ENCODE results near the gene LETM1.
"Not testable (repeated sequence)": the region's sequence is repeated elsewhere in the genome, so short reads cannot be mapped to it uniquely, and the experiment has no call there.

The LETM1 gene

DNA sequence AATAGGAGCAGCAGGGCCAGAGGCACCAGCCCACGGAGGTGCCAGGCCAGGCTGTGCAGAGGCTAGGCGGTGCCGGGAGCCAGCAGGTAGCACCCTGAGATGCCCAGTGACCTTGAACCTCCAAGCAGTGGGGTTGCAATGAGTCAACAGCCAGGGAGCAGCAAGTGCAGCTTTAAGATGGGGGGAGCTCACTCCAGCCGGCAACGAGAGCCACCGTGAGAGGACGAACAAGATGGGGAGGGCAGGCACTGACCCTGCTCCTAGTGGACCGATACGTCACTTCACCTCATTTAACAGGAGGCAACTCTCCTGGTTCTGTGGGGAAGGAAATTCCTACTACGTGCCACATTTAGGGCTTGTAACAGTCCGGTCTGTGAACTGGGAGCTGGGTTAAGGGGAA lies 4.8 kb downstream of the LETM1 start:
- no peak for DNase-seq

DNA sequence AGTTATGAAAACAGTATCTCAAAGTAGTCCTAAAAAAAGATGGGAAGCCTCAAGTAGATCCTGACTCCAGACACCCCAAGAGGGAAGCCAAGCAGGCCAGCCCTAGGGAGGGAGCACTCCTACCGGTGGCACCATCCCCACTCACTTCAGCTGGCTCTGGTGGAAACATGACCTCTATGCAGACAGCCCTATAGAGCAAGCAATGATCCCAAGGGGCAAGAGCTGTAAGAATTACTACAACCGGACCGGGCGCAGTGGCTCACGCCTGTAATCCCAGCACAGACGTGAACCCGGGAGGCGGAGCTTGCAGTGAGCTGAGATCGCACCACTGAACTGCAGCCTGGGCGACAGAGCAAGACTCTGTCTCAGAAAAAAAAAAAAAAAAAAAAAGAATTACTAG lies 5.7 kb downstream of the LETM1 start:
- no peak for DNase-seq

DNA sequence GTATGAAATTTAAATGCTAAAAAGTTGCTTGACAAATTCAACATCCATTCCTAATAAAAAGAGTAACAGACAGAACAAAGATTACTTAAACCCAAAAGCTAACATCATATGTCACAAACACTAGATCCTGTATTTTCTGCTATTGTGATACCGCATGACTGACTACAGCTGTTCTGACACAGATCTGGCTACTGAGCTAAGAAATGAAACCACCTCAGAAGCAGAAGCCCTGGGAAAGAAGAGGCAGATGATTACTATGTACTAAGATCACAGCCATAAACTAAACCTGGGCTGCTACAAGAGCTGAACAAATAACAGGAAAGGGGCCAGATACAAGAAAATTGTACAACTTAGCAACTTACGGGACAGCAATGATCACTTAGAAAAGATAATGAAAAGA lies 9.4 kb downstream of the LETM1 start:
- no peak for DNase-seq

GRCh38 chr4:1844618-1845017 lies 11.3 kb downstream of the LETM1 start:
- DNase-seq: not testable (repeated sequence)

GRCh38 chr4:1843852-1844251 lies 12.1 kb downstream of the LETM1 start:
- DNase-seq: no peak

DNA sequence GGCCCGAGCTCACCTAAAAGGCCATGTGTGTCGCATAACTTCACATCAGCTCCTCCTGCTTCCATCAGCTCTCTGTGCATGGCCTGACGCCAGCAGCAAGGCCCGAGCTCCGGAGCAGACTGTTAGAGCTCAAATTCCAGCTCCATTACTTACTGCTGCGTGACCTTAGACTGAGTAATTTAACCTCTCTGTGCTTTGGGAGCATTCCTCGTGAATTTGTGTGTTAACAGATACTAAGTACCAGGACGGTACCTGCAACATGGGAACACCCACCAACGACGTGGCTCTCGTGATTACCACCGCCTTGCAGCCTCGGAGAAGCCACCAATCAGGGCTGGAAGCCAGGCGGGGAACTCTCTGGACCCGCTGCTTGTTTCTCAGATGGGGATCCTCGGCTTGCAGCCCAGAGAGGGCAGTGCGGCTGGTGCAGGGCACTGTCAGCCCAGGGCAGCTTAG lies 12.9 kb downstream of the LETM1 start:
- no peak for DNase-seq

DNA sequence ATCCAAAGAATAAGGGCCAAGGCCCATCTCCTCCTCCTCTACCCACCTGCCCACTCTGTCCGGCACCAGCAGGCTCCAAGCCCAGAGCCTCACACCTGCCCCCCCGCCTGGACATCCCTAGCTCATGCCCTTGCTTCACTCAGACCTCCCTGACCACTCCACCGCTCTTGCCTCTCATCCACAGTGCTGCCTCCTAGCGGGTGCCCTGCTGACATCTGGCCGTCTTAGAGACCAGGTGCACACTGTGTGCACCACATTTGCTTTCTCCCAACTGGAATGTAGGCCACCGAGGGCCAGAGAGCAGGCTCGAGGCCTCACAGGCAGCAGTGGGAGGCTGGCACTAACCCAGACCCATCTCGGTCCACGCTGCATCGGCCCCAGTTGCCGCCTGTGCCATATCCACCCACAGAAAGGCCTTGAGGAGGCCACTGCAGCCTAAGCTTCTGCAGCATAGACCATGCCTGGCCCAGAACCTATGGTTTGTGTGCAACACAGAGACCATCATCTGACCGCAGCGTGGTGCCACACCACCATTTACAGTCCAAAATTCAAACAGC lies 13.5 kb downstream of the LETM1 start:
- no peak for DNase-seq

DNA sequence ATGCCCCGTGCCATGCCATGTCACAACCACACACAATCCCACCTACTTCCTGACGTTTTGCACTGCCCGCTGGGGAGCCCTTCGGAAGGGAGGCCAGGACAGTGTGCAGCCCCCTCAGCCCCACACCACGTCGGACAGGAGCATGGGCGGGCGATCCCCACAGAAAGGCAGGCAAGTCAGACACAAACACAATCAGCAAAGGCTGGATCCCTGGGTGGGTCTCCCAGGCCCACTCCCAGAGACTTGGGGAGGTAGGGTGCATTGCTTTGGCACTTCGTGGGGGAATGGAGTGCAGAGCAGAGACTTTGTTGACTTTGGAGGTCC lies 14.1 kb downstream of the LETM1 start:
- no peak for DNase-seq

DNA sequence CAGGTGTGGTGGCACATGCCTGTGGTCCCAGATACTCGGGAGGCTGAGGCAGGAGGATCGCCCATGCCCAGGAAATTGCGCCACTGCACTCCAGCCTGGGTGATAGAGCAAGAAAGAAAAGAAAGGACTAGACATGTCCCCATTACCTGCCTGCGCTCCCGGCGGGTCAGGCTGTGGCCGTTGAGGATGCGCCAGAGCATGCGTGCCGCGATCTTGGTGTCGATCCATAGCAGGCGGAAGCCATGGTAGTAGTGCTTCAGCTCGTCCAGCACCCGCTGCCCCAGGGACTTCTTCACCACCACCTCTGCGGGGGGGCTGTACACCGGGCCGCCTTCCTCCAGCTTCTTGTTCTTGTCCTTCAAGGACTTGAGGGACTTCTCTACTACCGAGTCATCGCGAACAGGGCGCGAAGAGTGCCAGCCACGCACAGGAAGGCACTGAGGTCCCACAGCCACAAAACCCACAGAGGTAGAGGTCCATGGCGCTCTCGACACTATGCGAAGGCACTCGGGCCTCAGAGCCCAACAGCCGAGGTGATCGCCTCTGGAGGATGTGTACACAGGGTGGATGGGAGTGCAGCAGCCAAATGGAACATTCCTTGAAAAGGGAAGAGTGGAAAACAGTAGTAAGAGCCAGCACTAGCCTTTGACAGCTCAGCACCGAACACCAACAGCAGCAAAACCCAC lies 14.6 kb downstream of the LETM1 start:
- DNase-seq: no peak

DNA sequence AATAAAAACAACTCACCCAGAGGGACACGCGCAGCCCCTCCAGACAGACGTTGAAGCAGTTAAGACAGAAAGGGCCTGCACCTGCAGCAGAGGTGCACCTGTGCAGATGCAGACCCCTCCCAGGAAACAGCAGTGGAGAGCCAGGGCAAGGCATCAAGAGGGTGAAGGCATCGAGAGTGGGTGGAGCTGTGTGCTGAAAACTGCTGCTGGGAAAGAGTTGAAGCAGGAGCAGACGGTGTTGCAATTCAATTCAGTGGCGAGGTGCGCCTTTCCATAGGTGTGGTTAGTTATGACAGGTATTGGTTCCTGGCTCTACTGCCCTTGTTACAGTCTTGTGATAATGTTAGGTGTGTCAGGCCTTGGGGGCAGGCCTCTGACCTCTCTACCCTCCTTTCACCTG lies 16.7 kb downstream of the LETM1 start:
- DNase-seq: no peak

- no peak for DNase-seq
Observed at GRCh38 chr4:1837069-1837468, 18.9 kb downstream of the LETM1 start.

- DNase-seq: no peak
Observed at GRCh38 chr4:1836650-1837049, 19.3 kb downstream of the LETM1 start.

DNA sequence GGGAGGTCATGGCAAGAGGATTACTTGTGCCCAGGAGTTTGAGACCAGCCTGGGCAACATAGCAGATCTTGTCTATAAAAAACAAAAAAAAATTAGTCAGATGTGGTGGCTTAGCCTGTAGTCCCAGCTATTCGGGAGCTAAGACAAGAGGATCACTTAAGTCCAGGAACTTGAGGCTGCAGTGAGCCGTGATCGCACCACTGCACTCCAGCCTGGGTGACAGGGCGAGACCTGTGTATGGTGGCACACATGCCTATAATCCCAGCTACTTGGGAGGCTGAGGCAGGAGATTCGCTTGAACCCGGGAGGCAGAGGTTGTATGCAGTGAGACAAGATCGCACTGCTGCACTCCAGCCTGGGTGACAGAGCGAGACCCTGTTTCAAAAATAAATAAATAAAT lies 20.1 kb downstream of the LETM1 start:
- not testable (repeated sequence) for DNase-seq

- no peak for DNase-seq
Observed at GRCh38 chr4:1834047-1834775, 21.7 kb downstream of the LETM1 start.

- no peak for DNase-seq
Observed at GRCh38 chr4:1833307-1834046, 22.5 kb downstream of the LETM1 start.

GRCh38 chr4:1832690-1833089 lies 23.3 kb downstream of the LETM1 start:
- DNase-seq: no peak

DNA sequence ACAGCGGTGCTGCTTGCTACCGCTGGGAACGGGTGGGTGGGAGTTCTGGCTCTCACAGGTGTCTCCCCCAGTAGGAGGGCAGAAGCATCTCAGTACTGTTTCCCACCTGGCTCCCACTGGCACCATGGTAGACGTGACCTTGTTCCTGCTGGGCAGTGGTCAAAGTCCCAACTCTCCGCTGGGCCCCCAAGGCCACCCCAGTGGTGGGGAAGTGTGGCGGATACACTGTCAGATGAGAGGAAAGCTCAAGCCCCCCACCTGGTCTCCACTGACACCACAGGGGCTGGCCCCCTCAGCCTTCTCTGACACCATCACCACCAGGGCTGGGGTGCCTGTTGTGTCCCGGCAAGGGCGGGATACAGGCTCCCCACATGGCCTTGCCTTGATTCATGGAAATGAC lies 24.6 kb downstream of the LETM1 start:
- DNase-seq: no peak

- DNase-seq: no peak
Observed at GRCh38 chr4:1830642-1831228, 25.2 kb downstream of the LETM1 start.

GRCh38 chr4:1830234-1830633 lies 25.7 kb downstream of the LETM1 start:
- no peak for DNase-seq

GRCh38 chr4:1826531-1827350 lies 29.2 kb downstream of the LETM1 start:
- DNase-seq: no peak

GRCh38 chr4:1825326-1825725 lies 30.6 kb downstream of the LETM1 start:
- no peak for DNase-seq

DNA sequence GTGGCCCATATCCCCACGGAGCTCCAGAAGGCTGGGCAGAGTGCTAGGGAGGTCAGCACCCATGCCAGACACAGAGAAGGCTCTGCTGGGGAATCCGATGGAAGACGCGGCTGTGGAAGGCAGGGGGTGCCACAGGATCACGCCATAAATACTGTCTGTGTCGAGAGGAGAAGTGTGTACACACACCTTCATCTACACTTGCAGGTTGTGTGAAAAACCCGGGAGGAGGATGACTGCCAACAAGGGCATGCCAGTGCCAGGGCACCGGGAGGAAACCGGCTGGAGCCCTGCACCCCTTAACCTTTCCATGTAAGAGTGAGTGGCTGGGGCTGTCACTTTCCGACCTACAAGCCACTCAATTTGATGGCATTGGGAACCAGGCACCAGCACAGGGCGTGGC lies 31.2 kb downstream of the LETM1 start:
- DNase-seq: no peak

DNA sequence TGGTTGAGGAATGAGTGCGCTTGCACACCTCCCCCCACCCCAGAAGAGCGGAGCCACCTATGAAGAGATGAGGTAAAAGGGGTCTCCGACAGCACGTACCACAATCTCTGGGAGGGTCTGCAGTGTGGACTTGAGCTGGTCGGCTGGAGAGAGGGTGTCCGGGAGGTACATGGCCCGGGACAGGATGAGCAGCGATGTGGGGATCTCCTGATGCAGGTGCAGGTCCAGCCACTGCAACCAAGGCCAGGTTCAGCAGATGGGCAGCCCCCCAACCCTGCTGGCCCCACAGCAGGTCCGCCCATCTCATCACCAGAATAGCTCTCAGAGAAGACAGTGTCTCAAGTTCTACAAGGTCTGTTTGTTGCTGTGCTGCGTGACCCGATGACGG lies 32.4 kb downstream of the LETM1 start:
- no peak for DNase-seq

Data from stimulated activated naive CD4-positive, alpha-beta T cell (primary cell).